SK-N-SH (cell line): Measurements from ENCODE around the gene HUS1B.

Experiments
- JUND ChIP-seq: IDR thresholded peaks from 2 replicates; pipeline ENCODE4 v1.4.0; 2012
- TCF12 ChIP-seq: IDR thresholded peaks from 2 replicates; pipeline ENCODE4 v1.4.0; 2012
- TF ChIP-seq, protein P1 (sequence below): fragments of 200-600 bp; sonication (generic); IDR thresholded peaks from 2 replicates; pipeline ENCODE4 v1.6.1; 2017; ENCODE audit warnings: antibody characterized with exemption, mild to moderate bottlenecking, moderate library complexity

- TF ChIP-seq JUND (no peak), TCF12 (no peak)
- TF ChIP-seq, protein P1, sequence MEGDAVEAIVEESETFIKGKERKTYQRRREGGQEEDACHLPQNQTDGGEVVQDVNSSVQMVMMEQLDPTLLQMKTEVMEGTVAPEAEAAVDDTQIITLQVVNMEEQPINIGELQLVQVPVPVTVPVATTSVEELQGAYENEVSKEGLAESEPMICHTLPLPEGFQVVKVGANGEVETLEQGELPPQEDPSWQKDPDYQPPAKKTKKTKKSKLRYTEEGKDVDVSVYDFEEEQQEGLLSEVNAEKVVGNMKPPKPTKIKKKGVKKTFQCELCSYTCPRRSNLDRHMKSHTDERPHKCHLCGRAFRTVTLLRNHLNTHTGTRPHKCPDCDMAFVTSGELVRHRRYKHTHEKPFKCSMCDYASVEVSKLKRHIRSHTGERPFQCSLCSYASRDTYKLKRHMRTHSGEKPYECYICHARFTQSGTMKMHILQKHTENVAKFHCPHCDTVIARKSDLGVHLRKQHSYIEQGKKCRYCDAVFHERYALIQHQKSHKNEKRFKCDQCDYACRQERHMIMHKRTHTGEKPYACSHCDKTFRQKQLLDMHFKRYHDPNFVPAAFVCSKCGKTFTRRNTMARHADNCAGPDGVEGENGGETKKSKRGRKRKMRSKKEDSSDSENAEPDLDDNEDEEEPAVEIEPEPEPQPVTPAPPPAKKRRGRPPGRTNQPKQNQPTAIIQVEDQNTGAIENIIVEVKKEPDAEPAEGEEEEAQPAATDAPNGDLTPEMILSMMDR, result no peak
Measured at GRCh38 chr6:613981-614380, 42.9 kb downstream of the HUS1B start.
